ENCODE measurements around the gene LSAMP. TPM values are rescaled to one million over a fixed set of nuclear protein-coding genes. Genes with fewer than 3 reads are reported as not detected.

LSAMP gene
- total RNA-seq, 1 experiment from 2014 or later: 10.1 TPM

GRCh38 chr3:116423945-116424344 is 21.3 kb downstream of the LSAMP start:
- CTCF ChIA-PET: no interaction called here
- intact Hi-C loops (cut with micrococcal nuclease; ENCODE audit: unreplicated experiment): no loop called here
- POLR2A ChIA-PET (ENCODE audit: low non-redundant PET): interaction anchor here (0.6 to 1.1 kb wide), 2 partner anchors 38 to 287 kb away, joined by 4 to 9 read pairs; no protein-coding TSS in a partner anchor
- BruUV-seq (replicated peaks): no TSS peak
- DNase-seq (ENCODE audit: low spot score): no peak
- no peak overlapping the region for H3K4me3 ChIP-seq (ENCODE audit: low read depth, low read length, poor library complexity, severe bottlenecking)
- H3K36me3 ChIP-seq (ENCODE audit: insufficient read depth, low read length, poor library complexity, severe bottlenecking): no peaks in the 10 kb centered on the region
- no peak for TF ChIP-seq EZH2 (IDR thresholded peaks at IDR 0.05; ENCODE audit: borderline replicate concordance, low read depth, low read length, poor library complexity, severe bottlenecking)
- no peak for TF ChIP-seq CTCF (conservative IDR thresholded peaks at IDR 0.05; ENCODE audit: low read depth, low read length)
- peaks cover 12% of the 10 kb centered on the region for H3K4me1 ChIP-seq (ENCODE audit: insufficient read depth, low read length, poor library complexity, severe bottlenecking)
- no peaks in the 10 kb centered on the region for H3K27me3 ChIP-seq (replicated peaks; ENCODE audit: insufficient read depth, low read depth, low read length, poor library complexity)
- no peak overlapping the region for H3K27ac ChIP-seq (ENCODE audit: low read depth, low read length, poor library complexity, severe bottlenecking)
- no peaks in the 10 kb centered on the region for H3K9me3 ChIP-seq (ENCODE audit: low read depth, low read length, poor library complexity, severe bottlenecking)

- Histone ChIP-seq H3K36me3 (ENCODE audit: insufficient read depth, low read length, poor library complexity, severe bottlenecking) (no peaks in the 10 kb centered on the region), H3K27ac (ENCODE audit: low read depth, low read length, poor library complexity, severe bottlenecking) (no peak overlapping the region), H3K9me3 (ENCODE audit: low read depth, low read length, poor library complexity, severe bottlenecking) (no peaks in the 10 kb centered on the region), H3K4me1 (ENCODE audit: insufficient read depth, low read length, poor library complexity, severe bottlenecking) (peaks cover 11% of the 10 kb centered on the region), H3K4me3 (ENCODE audit: low read depth, low read length, poor library complexity, severe bottlenecking) (no peak overlapping the region), H3K27me3 (replicated peaks; ENCODE audit: insufficient read depth, low read depth, low read length, poor library complexity) (no peaks in the 10 kb centered on the region)
- no TSS peak for BruUV-seq (replicated peaks)
- TF ChIP-seq EZH2 (IDR thresholded peaks at IDR 0.05; ENCODE audit: borderline replicate concordance, low read depth, low read length, poor library complexity, severe bottlenecking) (no peak), CTCF (conservative IDR thresholded peaks at IDR 0.05; ENCODE audit: low read depth, low read length) (no peak)
- intact Hi-C loops (cut with micrococcal nuclease; ENCODE audit: unreplicated experiment): no loop called here
- DNase-seq (ENCODE audit: low spot score): peak; percentile 34
- CTCF ChIA-PET: no interaction called here
- POLR2A ChIA-PET (ENCODE audit: low non-redundant PET): interaction anchor here (0.6 kb wide), 2 partner anchors 22 to 288 kb away, joined by 3 to 4 read pairs; partner anchors contain the start of gene LSAMP
These were observed 21.9 kb downstream of the LSAMP start for GRCh38 chr3:116423374-116423773.

- ChIA-PET POLR2A (ENCODE audit: low non-redundant PET) (no interaction called here), CTCF (no interaction called here)
- TF ChIP-seq CTCF (conservative IDR thresholded peaks at IDR 0.05; ENCODE audit: low read depth, low read length) (no peak), EZH2 (IDR thresholded peaks at IDR 0.05; ENCODE audit: borderline replicate concordance, low read depth, low read length, poor library complexity, severe bottlenecking) (no peak)
- no peaks in the 10 kb centered on the region for H3K9me3 ChIP-seq (ENCODE audit: low read depth, low read length, poor library complexity, severe bottlenecking)
- DNase-seq (ENCODE audit: low spot score): no peak
- intact Hi-C loops (cut with micrococcal nuclease; ENCODE audit: unreplicated experiment): no loop called here
- no peak overlapping the region for H3K4me3 ChIP-seq (ENCODE audit: low read depth, low read length, poor library complexity, severe bottlenecking)
- no peaks in the 10 kb centered on the region for H3K36me3 ChIP-seq (ENCODE audit: insufficient read depth, low read length, poor library complexity, severe bottlenecking)
- H3K4me1 ChIP-seq (ENCODE audit: insufficient read depth, low read length, poor library complexity, severe bottlenecking): no peaks in the 10 kb centered on the region
- BruUV-seq (replicated peaks): no TSS peak
- H3K27ac ChIP-seq (ENCODE audit: low read depth, low read length, poor library complexity, severe bottlenecking): no peak overlapping the region
- no peaks in the 10 kb centered on the region for H3K27me3 ChIP-seq (replicated peaks; ENCODE audit: insufficient read depth, low read depth, low read length, poor library complexity)
These were observed 28.1 kb downstream of the LSAMP start for GRCh38 chr3:116417151-116417550.

Measured in A673 (cell line).